Neural cell (in vitro differentiated cells): ENCODE measurements around the gene LEP. TPM values are rescaled to one million over a fixed set of nuclear protein-coding genes. Genes with fewer than 3 reads are reported as not detected.

Source experiments
- H2AFZ ChIP-seq: fragments of 200-600, 300-800 bp; sonication (generic), shearing (Covaris generic); 2 replicates; pipeline ENCODE4 v1.6.0; 2014; ENCODE audit warnings: low read depth, mild to moderate bottlenecking, antibody characterized with exemption, low read length, moderate library complexity
- H3F3A ChIP-seq: fragments of 200-600 bp; shearing (Covaris generic); 2 replicates; pipeline ENCODE4 v1.6.1; 2016; ENCODE audit warnings: mild to moderate bottlenecking, moderate library complexity, mixed read lengths, antibody characterized with exemption, low read length; ENCODE audit not compliant: insufficient read depth, poor library complexity, severe bottlenecking
- H3K27ac ChIP-seq: fragments of 200-600, 300-800 bp; sonication (generic), shearing (Covaris generic); 2 replicates; pipeline ENCODE4 v1.5.1; 2014; ENCODE audit warnings: mild to moderate bottlenecking, low read length, moderate library complexity
- H3K27me3 ChIP-seq: fragments of 300-800, 200-600 bp; sonication (generic), shearing (Covaris generic); 2 replicates; pipeline ENCODE4 v1.6.0; 2014; ENCODE audit warnings: mild to moderate bottlenecking, low read depth, low read length, moderate library complexity; ENCODE audit not compliant: insufficient read depth
- H3K36me3 ChIP-seq: fragments of 300-800, 200-600 bp; sonication (generic), shearing (Covaris generic); 2 replicates; pipeline ENCODE4 v1.5.1; 2014; ENCODE audit warnings: mild to moderate bottlenecking, antibody characterized with exemption, low read length, moderate library complexity; ENCODE audit not compliant: insufficient read depth
- H3K4me2 ChIP-seq: fragments of 300-800, 200-600 bp; sonication (generic), shearing (Covaris generic); 2 replicates; pipeline ENCODE4 v1.6.0; 2014; ENCODE audit warnings: mild to moderate bottlenecking, low read length
- H3K4me3 ChIP-seq: fragments of 300-800, 200-600 bp; sonication (generic), shearing (Covaris generic); 2 replicates; pipeline ENCODE4 v1.5.1; 2014; ENCODE audit warnings: mild to moderate bottlenecking, low read length, moderate library complexity
- H3K79me2 ChIP-seq: fragments of 200-600 bp; shearing (Covaris generic); replicated peaks from 2 replicates; pipeline ENCODE4 v1.6.0; 2014; ENCODE audit warnings: mild to moderate bottlenecking, low read length, moderate library complexity; ENCODE audit not compliant: insufficient read depth
- H3K9ac ChIP-seq: fragments of 300-800, 200-600 bp; sonication (generic), shearing (Covaris generic); 2 replicates; pipeline ENCODE4 v1.6.1; 2016; ENCODE audit warnings: mild to moderate bottlenecking, low read length, mixed read lengths
- H3K9me2 ChIP-seq: fragments of 200-600 bp; shearing (Covaris generic); 2 replicates; pipeline ENCODE4 v1.6.1; 2016; ENCODE audit warnings: mild to moderate bottlenecking, low read length, mixed read lengths; ENCODE audit not compliant: insufficient read depth
- H3K9me3 ChIP-seq: fragments of 200-600, 300-800 bp; sonication (generic), shearing (Covaris generic); 2 replicates; pipeline ENCODE4 v1.6.1; 2016; ENCODE audit warnings: mild to moderate bottlenecking, mixed run types, low read length, moderate library complexity, mixed read lengths
- H4K20me1 ChIP-seq: fragments of 200-600 bp; shearing (Covaris generic); 2 replicates; pipeline ENCODE4 v1.6.1; 2016; ENCODE audit warnings: mild to moderate bottlenecking, mixed run types; ENCODE audit not compliant: insufficient read depth
- EP300 ChIP-seq: fragments of 450-650 bp; conservative IDR thresholded peaks from 2 replicates; pipeline ENCODE4 v1.6.1; 2014; ENCODE audit warnings: antibody characterized with exemption, mild to moderate bottlenecking, moderate library complexity; ENCODE audit not compliant: poor library complexity, severe bottlenecking
- EZH2 ChIP-seq: fragments of 200-600, 300-800 bp; shearing (Covaris generic), sonication (generic); IDR thresholded peaks from 2 replicates; pipeline ENCODE4 v1.6.1; 2014; ENCODE audit warnings: antibody characterized with exemption, low read length, borderline replicate concordance, mild to moderate bottlenecking; ENCODE audit not compliant: insufficient read depth, poor library complexity, severe bottlenecking
- MXI1 ChIP-seq: fragments of 450-650 bp; conservative IDR thresholded peaks from 2 replicates; pipeline ENCODE4 v1.6.1; 2014; ENCODE audit warnings: antibody characterized with exemption, mild to moderate bottlenecking; ENCODE audit not compliant: poor library complexity, severe bottlenecking
- POLR2AphosphoS5 ChIP-seq: IDR thresholded peaks from 2 replicates; pipeline ENCODE4 v1.6.1; 2012
- RAD21 ChIP-seq: fragments of 450-650 bp; conservative IDR thresholded peaks from 2 replicates; pipeline ENCODE4 v1.6.1; 2014; ENCODE audit warnings: antibody characterized with exemption, mild to moderate bottlenecking, moderate library complexity
- SMC3 ChIP-seq: fragments of 450-650 bp; conservative IDR thresholded peaks from 2 replicates; pipeline ENCODE4 v1.6.1; 2014; ENCODE audit warnings: antibody characterized with exemption, mild to moderate bottlenecking, moderate library complexity; ENCODE audit not compliant: poor library complexity
- TAF1 ChIP-seq: IDR thresholded peaks from 2 replicates; pipeline ENCODE4 v1.6.1; 2012; ENCODE audit warnings: low read depth
- polyA plus RNA-seq: library from polyadenylated mRNA; depleted of rRNA; stranded (reverse); fragments of >200 nt; gene quantifications from 2 replicates; pipeline ENCODE4 v1.2.3, GENCODE V29; 2014
- TF ChIP-seq, protein P1 (sequence below): fragments of 450-650 bp; IDR thresholded peaks from 2 replicates; pipeline ENCODE4 v1.5.1; 2014; ENCODE audit warnings: antibody characterized with exemption, mild to moderate bottlenecking, moderate library complexity; ENCODE audit not compliant: poor library complexity, severe bottlenecking
- TF ChIP-seq, protein P2 (sequence below): IDR thresholded peaks from 2 replicates; pipeline ENCODE4 v1.6.1; 2012; ENCODE audit warnings: borderline replicate concordance

The LEP gene
- polyA plus RNA-seq, 1 donor from 2014 or later, result not detected

- H3K9ac ChIP-seq, result no peak overlapping the region
These were observed 14.7 kb upstream of the LEP start for GRCh38 chr7:128226132-128226980.

GRCh38 chr7:128227271-128227670, 13.8 kb upstream of the LEP start:
- Histone ChIP-seq H3K79me2 (no peaks in the 10 kb centered on the region), H3K4me3 (no peak overlapping the region), H3F3A (no peaks in the 10 kb centered on the region), H3K27me3 (no peaks in the 10 kb centered on the region), H3K9ac (no peak overlapping the region), H3K27ac (no peak overlapping the region), H3K9me2 (no peaks in the 10 kb centered on the region), H3K36me3 (no peaks in the 10 kb centered on the region), H3K9me3 (no peaks in the 10 kb centered on the region), H3K4me2 (no peak overlapping the region), H4K20me1 (no peaks in the 10 kb centered on the region), H2AFZ (no peak overlapping the region)
- TF ChIP-seq, protein P1, sequence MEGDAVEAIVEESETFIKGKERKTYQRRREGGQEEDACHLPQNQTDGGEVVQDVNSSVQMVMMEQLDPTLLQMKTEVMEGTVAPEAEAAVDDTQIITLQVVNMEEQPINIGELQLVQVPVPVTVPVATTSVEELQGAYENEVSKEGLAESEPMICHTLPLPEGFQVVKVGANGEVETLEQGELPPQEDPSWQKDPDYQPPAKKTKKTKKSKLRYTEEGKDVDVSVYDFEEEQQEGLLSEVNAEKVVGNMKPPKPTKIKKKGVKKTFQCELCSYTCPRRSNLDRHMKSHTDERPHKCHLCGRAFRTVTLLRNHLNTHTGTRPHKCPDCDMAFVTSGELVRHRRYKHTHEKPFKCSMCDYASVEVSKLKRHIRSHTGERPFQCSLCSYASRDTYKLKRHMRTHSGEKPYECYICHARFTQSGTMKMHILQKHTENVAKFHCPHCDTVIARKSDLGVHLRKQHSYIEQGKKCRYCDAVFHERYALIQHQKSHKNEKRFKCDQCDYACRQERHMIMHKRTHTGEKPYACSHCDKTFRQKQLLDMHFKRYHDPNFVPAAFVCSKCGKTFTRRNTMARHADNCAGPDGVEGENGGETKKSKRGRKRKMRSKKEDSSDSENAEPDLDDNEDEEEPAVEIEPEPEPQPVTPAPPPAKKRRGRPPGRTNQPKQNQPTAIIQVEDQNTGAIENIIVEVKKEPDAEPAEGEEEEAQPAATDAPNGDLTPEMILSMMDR, result no peak
- TF ChIP-seq POLR2AphosphoS5, result no peak
- TF ChIP-seq EP300, result no peak
- TF ChIP-seq, protein P2, sequence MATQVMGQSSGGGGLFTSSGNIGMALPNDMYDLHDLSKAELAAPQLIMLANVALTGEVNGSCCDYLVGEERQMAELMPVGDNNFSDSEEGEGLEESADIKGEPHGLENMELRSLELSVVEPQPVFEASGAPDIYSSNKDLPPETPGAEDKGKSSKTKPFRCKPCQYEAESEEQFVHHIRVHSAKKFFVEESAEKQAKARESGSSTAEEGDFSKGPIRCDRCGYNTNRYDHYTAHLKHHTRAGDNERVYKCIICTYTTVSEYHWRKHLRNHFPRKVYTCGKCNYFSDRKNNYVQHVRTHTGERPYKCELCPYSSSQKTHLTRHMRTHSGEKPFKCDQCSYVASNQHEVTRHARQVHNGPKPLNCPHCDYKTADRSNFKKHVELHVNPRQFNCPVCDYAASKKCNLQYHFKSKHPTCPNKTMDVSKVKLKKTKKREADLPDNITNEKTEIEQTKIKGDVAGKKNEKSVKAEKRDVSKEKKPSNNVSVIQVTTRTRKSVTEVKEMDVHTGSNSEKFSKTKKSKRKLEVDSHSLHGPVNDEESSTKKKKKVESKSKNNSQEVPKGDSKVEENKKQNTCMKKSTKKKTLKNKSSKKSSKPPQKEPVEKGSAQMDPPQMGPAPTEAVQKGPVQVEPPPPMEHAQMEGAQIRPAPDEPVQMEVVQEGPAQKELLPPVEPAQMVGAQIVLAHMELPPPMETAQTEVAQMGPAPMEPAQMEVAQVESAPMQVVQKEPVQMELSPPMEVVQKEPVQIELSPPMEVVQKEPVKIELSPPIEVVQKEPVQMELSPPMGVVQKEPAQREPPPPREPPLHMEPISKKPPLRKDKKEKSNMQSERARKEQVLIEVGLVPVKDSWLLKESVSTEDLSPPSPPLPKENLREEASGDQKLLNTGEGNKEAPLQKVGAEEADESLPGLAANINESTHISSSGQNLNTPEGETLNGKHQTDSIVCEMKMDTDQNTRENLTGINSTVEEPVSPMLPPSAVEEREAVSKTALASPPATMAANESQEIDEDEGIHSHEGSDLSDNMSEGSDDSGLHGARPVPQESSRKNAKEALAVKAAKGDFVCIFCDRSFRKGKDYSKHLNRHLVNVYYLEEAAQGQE, result no peak
- no peak for TF ChIP-seq MXI1
- no peak for TF ChIP-seq SMC3
- no peak for TF ChIP-seq RAD21
- no peak for TF ChIP-seq EZH2
- TF ChIP-seq TAF1, result no peak

More at GRCh38 chr7:128226132-128226980, 14.7 kb upstream of the LEP start:
- no peak overlapping the region for H3K4me3 ChIP-seq
- H3F3A ChIP-seq, result no peaks in the 10 kb centered on the region
- no peak overlapping the region for H3K27ac ChIP-seq
- TF ChIP-seq TAF1 (no peak), RAD21 (no peak), SMC3 (no peak), POLR2AphosphoS5 (no peak), MXI1 (no peak), EP300 (no peak), EZH2 (no peak)
- TF ChIP-seq, protein P1, result no peak
- TF ChIP-seq, protein P2, result no peak
- no peaks in the 10 kb centered on the region for H3K79me2 ChIP-seq
- H4K20me1 ChIP-seq, result no peaks in the 10 kb centered on the region
- no peaks in the 10 kb centered on the region for H3K9me3 ChIP-seq
- no peaks in the 10 kb centered on the region for H3K36me3 ChIP-seq
- H3K4me2 ChIP-seq, result no peak overlapping the region
- H3K9me2 ChIP-seq, result no peaks in the 10 kb centered on the region
- H3K27me3 ChIP-seq, result no peaks in the 10 kb centered on the region
- H2AFZ ChIP-seq, result no peak overlapping the region
